IPS-20b (cell line): ENCODE results near the gene DGCR2.

Experiments used
- H3K27ac ChIP-seq: one replicate; pipeline ENCODE4 v1.5.1; 2013; ENCODE audit warnings: low read length
- H3K27me3 ChIP-seq: 2 replicates; pipeline ENCODE4 v1.6.1; 2013; ENCODE audit warnings: mild to moderate bottlenecking, low read length, inconsistent platforms; ENCODE audit not compliant: insufficient read depth
- H3K36me3 ChIP-seq: 2 replicates; pipeline ENCODE4 v1.6.1; 2013; ENCODE audit warnings: low read depth, mild to moderate bottlenecking, inconsistent platforms, low read length, moderate library complexity; ENCODE audit not compliant: insufficient read depth
- H3K4me1 ChIP-seq: 2 replicates; pipeline ENCODE4 v1.6.1; 2013; ENCODE audit warnings: mild to moderate bottlenecking, control low read depth, inconsistent platforms, low read length, moderate library complexity; ENCODE audit not compliant: insufficient read depth
- H3K4me3 ChIP-seq: 2 replicates; pipeline ENCODE4 v1.5.1; 2013; ENCODE audit warnings: mild to moderate bottlenecking, low read length, inconsistent platforms
- H3K9ac ChIP-seq: 2 replicates; pipeline ENCODE4 v1.6.1; 2013; ENCODE audit warnings: low read depth, mild to moderate bottlenecking, inconsistent platforms, low read length, moderate library complexity
- H3K9me3 ChIP-seq: 2 replicates; pipeline ENCODE4 v1.6.1; 2013; ENCODE audit warnings: mild to moderate bottlenecking, low read depth, low read length, inconsistent platforms; ENCODE audit not compliant: insufficient read depth

Gene DGCR2

DNA sequence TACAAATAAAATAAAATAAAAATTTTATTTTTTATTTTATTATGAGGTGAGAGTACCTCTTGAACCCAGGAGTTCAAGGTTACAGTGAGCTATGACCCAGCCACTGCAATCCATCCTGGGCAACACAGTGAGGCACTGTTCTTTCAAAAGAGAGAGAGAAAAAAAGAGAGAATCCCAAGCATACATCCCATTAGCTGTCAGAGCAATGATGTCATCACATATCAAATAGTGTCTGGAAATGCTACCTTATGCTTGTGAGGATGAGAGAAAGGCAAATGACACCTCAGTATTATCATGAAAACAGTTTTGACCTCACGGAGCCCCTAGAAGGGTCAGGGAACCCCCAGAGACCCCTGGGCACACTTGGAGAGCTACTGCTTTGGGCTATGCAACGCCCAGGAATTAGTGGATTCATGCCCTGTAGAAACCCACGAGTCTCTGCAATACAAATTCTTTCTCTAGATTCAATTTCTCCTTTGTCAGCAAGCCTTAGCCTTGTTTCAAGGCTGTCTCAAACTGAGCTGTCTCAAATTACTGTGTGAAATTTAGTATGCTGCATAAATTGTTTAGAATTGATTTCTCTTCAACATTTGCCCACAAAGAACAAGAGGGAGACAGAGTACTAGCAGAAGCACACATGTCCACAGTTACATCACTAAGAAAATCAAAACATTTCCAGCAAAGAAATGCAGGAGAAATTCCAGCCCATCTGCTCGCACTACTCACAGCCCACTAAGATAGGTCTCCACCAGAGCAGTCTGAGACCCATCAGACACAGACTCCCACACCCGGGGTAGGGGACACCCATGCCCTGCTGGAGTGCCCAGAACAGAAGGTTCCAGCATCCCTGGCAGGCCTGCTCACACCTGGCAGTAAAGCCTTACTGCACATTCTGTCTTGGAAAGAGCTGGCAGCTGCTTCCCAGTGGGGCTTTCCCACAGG lies 18.1 kb downstream of the DGCR2 start:
- H3K4me1 ChIP-seq, result no peaks in the 10 kb centered on the region
- H3K4me3 ChIP-seq, result no peak overlapping the region
- H3K27ac ChIP-seq, result no peak overlapping the region
- no peaks in the 10 kb centered on the region for H3K36me3 ChIP-seq
- H3K9me3 ChIP-seq, result no peaks in the 10 kb centered on the region
- H3K9ac ChIP-seq, result no peak overlapping the region
- H3K27me3 ChIP-seq, result no peaks in the 10 kb centered on the region

DNA sequence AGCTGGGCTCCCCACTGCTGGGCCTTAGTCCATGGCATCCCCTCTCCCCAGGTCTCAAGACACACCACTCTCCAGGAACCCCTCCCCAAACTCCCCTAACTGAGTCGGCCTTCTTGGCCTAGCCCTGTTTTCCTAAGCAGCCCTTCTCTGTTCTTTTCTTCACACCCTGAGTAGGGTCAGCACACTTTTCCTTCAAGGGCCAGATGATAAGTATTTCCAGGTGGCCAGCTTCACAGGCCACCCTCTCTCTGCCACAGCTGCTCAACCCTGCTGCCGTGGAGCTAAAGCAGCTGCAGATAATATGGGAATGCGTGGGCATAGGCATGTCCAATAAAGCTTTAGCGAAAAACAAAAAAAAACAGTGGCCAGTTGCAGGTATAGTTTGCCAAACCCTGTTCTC lies 24.1 kb downstream of the DGCR2 start:
- H3K36me3 ChIP-seq, result no peaks in the 10 kb centered on the region; the same call in 1 of the 2 replicates
- no peak overlapping the region for H3K27ac ChIP-seq
- no peak overlapping the region for H3K4me3 ChIP-seq
- H3K9ac ChIP-seq, result no peak overlapping the region
- H3K9me3 ChIP-seq, result no peaks in the 10 kb centered on the region
- no peaks in the 10 kb centered on the region for H3K4me1 ChIP-seq
- H3K27me3 ChIP-seq, result no peaks in the 10 kb centered on the region

DNA sequence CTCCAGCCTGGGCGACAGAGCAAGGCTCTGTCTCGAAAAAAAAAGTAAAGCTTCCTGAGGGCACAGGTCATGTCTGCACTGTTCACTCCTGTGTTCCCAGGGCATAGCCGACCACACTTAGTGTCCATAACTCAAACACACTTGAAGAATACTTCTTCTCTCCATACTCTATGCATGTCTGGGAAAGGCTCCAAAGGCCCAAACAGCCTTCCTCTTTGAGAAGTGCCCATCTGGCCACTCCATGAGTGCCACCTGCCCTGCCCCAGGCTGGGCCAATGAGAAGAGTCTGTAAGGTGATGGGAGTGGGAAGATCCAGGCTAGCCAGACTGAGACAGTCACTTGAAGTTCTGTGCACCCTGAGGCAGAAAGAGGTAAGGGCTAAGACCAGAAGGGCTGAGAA lies 24.7 kb downstream of the DGCR2 start:
- H3K9me3 ChIP-seq, result no peaks in the 10 kb centered on the region
- no peak overlapping the region for H3K4me3 ChIP-seq
- H3K4me1 ChIP-seq, result no peaks in the 10 kb centered on the region
- H3K27me3 ChIP-seq, result no peaks in the 10 kb centered on the region
- no peaks in the 10 kb centered on the region; the same call in 1 of the 2 replicates for H3K36me3 ChIP-seq
- no peak overlapping the region for H3K9ac ChIP-seq
- no peak overlapping the region for H3K27ac ChIP-seq

DNA sequence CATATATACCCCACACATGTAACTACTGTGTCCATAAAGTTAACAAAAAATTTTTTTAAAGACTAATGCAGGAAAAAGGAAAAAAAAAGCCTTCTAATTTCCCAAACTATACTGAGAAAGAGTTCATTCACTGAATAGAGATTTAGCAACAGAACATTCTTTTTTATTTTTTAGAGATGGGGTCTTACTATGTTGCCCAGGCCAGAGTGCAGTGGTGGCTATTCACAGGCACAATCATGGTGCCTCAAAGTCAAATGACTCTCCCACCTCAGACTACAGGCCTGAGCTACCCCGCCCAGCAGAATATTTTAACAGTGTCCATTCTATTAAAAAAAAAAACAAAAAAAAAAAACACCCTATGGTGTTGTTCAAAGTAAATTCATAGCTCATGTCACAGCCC lies 25.7 kb downstream of the DGCR2 start:
- Histone ChIP-seq H3K27me3 (no peaks in the 10 kb centered on the region), H3K9me3 (no peaks in the 10 kb centered on the region), H3K4me3 (no peak overlapping the region), H3K4me1 (no peaks in the 10 kb centered on the region), H3K36me3 (no peaks in the 10 kb centered on the region; the same call in 1 of the 2 replicates), H3K27ac (no peak overlapping the region), H3K9ac (no peak overlapping the region)

DNA sequence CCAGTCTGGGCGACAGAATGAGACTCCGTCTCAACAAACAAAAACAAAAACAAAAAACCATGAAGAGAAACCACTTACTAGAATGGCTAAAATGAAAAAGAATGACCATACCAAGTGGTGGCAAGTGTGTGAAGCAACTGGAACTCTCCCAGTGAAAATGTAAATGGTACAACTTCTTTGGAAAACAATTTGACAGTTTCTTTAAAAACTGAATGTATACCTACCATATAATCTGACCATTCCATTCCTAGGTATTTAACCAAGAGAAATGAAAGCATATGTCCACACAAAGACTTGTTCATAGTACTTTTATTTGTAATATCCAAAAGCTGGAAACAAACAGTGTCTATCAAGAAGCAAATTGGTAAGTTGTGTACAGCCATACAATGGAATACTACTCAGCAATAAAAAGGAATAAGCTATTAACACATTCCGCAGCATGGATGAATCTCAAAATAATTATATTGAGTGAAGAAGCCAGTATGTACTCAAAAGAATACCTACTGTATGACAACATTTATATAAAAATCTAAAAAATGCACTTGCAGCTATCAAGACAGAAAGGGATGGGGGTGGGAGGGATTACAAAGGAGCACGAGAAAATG lies 27.7 kb downstream of the DGCR2 start:
- no peaks in the 10 kb centered on the region for H3K27me3 ChIP-seq
- no peak overlapping the region for H3K27ac ChIP-seq
- no peaks in the 10 kb centered on the region for H3K9me3 ChIP-seq
- H3K4me1 ChIP-seq, result no peaks in the 10 kb centered on the region
- H3K9ac ChIP-seq, result no peak overlapping the region
- no peaks in the 10 kb centered on the region; the same call in 1 of the 2 replicates for H3K36me3 ChIP-seq
- no peak overlapping the region for H3K4me3 ChIP-seq

DNA sequence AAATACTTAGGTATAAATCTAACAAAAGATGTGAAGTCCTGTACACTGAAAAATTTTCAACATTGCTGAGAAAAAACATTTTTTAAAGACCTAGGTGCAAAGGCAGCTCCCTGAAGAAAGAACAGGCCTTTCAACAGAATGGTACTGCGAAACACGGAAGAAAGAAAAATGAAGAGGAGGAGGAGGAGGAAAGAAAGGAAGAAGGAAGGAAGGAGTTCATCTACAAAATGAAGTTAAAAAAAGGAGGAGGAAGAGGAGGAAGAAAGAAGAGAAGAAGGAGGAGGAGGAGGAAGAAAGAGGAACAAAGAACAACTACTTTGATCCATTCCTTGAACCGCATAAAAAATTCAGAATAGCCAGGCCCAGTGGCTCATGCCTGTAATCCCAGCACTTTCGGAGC lies 29.5 kb downstream of the DGCR2 start:
- no peaks in the 10 kb centered on the region for H3K4me1 ChIP-seq

DNA sequence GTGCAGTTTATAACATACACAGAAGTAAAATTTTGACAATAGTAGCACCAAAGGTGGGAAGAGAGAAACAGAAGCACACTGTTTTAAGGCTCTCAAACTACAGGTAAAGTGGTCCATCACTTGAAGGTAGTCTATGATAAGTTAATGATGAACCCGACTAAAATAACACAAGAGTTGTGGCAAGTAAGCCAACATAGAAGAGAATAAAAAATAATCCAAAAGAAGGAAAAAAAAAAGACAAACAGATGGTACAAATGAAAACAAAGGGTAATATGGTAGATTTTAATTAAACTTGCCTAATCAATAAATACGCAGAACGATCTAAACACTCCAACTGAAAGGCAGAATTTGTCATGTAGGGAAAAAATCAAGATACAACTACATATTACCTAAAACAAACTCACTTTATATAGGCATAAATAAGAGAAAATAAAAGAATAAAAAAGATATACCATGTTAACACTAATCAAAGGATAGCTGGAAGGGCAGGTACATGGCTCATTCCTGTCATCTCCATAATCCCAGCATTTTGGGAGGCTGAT lies 31.6 kb downstream of the DGCR2 start:
- no peaks in the 10 kb centered on the region for H3K27me3 ChIP-seq
- H3K9me3 ChIP-seq, result no peaks in the 10 kb centered on the region
- H3K36me3 ChIP-seq, result no peaks in the 10 kb centered on the region; the same call in 1 of the 2 replicates
- no peak overlapping the region for H3K4me3 ChIP-seq
- peaks cover under 1% of the 10 kb centered on the region; the same call in 1 of the 2 replicates for H3K4me1 ChIP-seq
- no peak overlapping the region for H3K27ac ChIP-seq
- H3K9ac ChIP-seq, result no peak overlapping the region

More for the DNA sequence above, 29.5 kb downstream of the DGCR2 start:
- H3K9ac ChIP-seq, result no peak overlapping the region
- H3K27ac ChIP-seq, result no peak overlapping the region
- no peaks in the 10 kb centered on the region for H3K36me3 ChIP-seq
- H3K4me3 ChIP-seq, result no peak overlapping the region
- H3K27me3 ChIP-seq, result no peaks in the 10 kb centered on the region
- no peaks in the 10 kb centered on the region for H3K9me3 ChIP-seq

DNA sequence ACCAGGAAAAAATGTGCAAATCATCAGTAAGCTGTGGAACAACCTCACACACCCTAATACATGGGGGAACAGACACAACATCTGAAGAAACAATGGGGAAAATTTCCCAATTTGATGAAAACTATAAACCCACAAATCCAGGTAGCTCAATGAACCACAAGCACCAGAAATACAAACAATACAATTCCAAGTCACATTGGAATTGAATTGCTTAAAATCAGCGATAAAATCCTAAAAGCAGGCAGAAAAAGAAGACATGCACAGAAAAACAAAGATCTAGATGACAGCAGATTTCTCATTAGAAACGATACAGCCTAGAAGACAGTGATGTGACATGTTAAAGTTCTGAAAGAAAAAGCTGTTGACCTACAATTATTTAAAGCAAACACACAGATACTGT lies 32.0 kb downstream of the DGCR2 start:
- Histone ChIP-seq H3K27ac (no peak overlapping the region), H3K36me3 (no peaks in the 10 kb centered on the region; the same call in 1 of the 2 replicates), H3K9ac (no peak overlapping the region), H3K4me1 (peaks cover 5% of the 10 kb centered on the region; the same call in 1 of the 2 replicates), H3K9me3 (no peaks in the 10 kb centered on the region), H3K4me3 (no peak overlapping the region), H3K27me3 (no peaks in the 10 kb centered on the region)

DNA sequence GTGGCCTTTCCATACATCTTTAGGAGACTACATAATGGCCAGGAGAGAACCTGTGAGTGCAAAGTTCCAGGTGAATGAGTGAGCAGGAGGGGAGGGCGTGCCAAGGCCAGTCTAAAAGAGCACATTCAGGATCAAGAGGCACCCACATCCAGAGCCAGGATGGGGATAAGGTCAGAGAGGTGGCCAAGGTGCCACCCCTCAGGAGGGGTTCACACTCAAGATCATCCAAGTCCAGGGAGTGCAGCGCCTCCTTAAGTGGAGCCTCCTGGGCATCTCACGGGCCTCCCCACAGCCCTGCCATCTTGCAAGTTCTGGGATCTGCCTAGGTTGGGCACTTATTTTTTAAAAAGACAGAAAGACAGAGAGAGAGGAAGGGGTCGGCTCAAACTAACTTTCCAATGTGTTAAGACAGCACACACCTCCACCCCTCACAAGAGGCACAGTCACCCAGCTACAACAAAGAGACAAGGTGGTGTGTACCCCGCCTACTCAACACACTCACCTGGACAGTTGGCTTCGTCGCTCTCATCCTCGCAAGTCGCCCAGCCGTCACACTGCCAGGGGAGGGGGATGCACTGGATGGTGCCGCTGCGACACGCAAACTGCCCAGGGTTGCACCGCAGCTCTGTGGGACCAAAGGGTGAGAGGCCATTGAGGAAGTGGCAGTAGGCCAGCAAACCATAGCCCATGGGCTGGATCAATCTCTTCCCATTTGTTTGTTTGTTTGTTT lies 33.2 kb downstream of the DGCR2 start:
- Histone ChIP-seq H3K4me3 (no peak overlapping the region), H3K9me3 (no peaks in the 10 kb centered on the region), H3K27me3 (no peaks in the 10 kb centered on the region), H3K36me3 (no peaks in the 10 kb centered on the region; the same call in 1 of the 2 replicates), H3K27ac (no peak overlapping the region), H3K9ac (no peak overlapping the region), H3K4me1 (peaks cover 5% of the 10 kb centered on the region; the same call in 1 of the 2 replicates)

DNA sequence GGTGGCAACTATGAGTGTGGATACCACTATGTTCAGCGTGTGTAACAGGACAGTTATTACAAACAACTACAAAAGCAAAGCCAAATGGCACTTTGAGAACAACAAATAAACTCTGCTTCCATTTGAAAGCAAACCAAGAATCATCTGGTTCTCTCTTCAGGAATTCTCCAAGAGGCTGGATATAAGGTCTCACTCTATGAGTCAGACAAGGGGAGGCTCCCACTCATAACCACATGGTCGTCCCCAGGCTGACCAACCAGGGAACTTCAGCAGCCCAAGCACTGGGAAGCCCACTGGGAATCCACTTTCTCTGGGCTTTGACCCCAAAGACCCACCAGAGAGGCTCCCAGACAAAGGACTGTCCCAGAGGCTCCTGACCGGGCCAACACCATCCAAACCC lies 35.3 kb downstream of the DGCR2 start:
- H3K27me3 ChIP-seq, result no peaks in the 10 kb centered on the region
- H3K36me3 ChIP-seq, result no peaks in the 10 kb centered on the region; the same call in 1 of the 2 replicates
- H3K9ac ChIP-seq, result no peak overlapping the region
- H3K9me3 ChIP-seq, result no peaks in the 10 kb centered on the region
- H3K4me3 ChIP-seq, result no peak overlapping the region
- peaks cover 5% of the 10 kb centered on the region; the same call in 1 of the 2 replicates for H3K4me1 ChIP-seq
- H3K27ac ChIP-seq, result no peak overlapping the region

DNA sequence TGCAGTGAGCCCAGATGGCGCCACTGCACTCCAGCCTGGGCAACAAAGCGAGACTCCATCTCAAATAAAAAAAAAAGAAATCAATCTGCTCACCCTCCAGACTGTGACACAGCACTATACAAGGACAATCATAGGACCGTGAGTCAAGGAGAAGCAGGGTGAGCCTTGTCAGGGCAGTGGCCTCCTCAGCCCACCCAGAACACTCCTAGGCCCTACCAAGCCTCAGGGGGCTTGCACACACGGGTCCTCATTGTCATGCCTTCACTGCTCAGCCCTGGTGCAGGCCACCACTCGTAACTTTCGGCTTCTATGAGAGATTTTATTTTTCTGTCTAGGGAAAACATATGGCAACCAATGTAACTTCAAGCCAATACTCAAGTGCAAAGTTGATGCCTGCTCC lies 35.8 kb downstream of the DGCR2 start:
- H3K27ac ChIP-seq, result no peak overlapping the region
- H3K36me3 ChIP-seq, result peaks cover 4% of the 10 kb centered on the region; the same call in 1 of the 2 replicates
- H3K9ac ChIP-seq, result no peak overlapping the region
- H3K4me1 ChIP-seq, result peaks cover 5% of the 10 kb centered on the region; the same call in 1 of the 2 replicates
- no peaks in the 10 kb centered on the region for H3K27me3 ChIP-seq
- no peak overlapping the region for H3K4me3 ChIP-seq
- no peaks in the 10 kb centered on the region for H3K9me3 ChIP-seq
